HG03196 (cell line): ENCODE measurements around the gene ME1.
"Not testable (repeated sequence)": the region's sequence is repeated elsewhere in the genome, so short reads cannot be mapped to it uniquely, and the experiment has no call there.

Experiments
- ATAC-seq: cut with Tn5 transposase; IDR thresholded peaks from one replicate; pipeline ENCODE4 v1.9.1; 2021; ENCODE audit not compliant: unreplicated experiment

Gene ME1

GRCh38 chr6:83359638-83360037 lies 71.2 kb downstream of the ME1 start:
- ATAC-seq: no peak

- no peak for ATAC-seq
Measured at GRCh38 chr6:83354747-83355146, 76.1 kb downstream of the ME1 start.

GRCh38 chr6:83352424-83353061 lies 78.3 kb downstream of the ME1 start:
- ATAC-seq: no peak

GRCh38 chr6:83343121-83343520 lies 87.7 kb downstream of the ME1 start:
- no peak for ATAC-seq

GRCh38 chr6:83341765-83342164 lies 89.1 kb downstream of the ME1 start:
- no peak for ATAC-seq

- ATAC-seq: not testable (repeated sequence)
Measured at GRCh38 chr6:83333916-83334315, 96.9 kb downstream of the ME1 start.

GRCh38 chr6:83333500-83333899 lies 97.4 kb downstream of the ME1 start:
- ATAC-seq: no peak

GRCh38 chr6:83314693-83315092 lies 116.2 kb downstream of the ME1 start:
- ATAC-seq: no peak

- no peak for ATAC-seq
Measured at GRCh38 chr6:83313882-83314281, 117.0 kb downstream of the ME1 start.

- no peak for ATAC-seq
Measured at GRCh38 chr6:83311231-83311630, 119.6 kb downstream of the ME1 start.

- no peak for ATAC-seq
Measured at GRCh38 chr6:83310046-83310445, 120.8 kb downstream of the ME1 start.

GRCh38 chr6:83309344-83309743 lies 121.5 kb downstream of the ME1 start:
- ATAC-seq: no peak

- no peak for ATAC-seq
Measured at GRCh38 chr6:83308833-83309232, 122.0 kb downstream of the ME1 start.

- no peak for ATAC-seq
Measured at GRCh38 chr6:83307849-83308248, 123.0 kb downstream of the ME1 start.

- no peak for ATAC-seq
Measured at GRCh38 chr6:83303426-83303825, 127.4 kb downstream of the ME1 start.

GRCh38 chr6:83294676-83295075 lies 136.2 kb downstream of the ME1 start:
- no peak for ATAC-seq

GRCh38 chr6:83292900-83293843 lies 137.7 kb downstream of the ME1 start:
- ATAC-seq: peak; percentile 79

GRCh38 chr6:83287298-83287697 lies 143.6 kb downstream of the ME1 start:
- not testable (repeated sequence) for ATAC-seq

- no peak for ATAC-seq
Measured at GRCh38 chr6:83285917-83286316, 144.9 kb downstream of the ME1 start.

GRCh38 chr6:83273596-83273995 lies 157.3 kb downstream of the ME1 start:
- no peak for ATAC-seq

- ATAC-seq: no peak
Measured at GRCh38 chr6:83270971-83271719, 159.7 kb downstream of the ME1 start.

GRCh38 chr6:83265384-83265783 lies 165.5 kb downstream of the ME1 start:
- no peak for ATAC-seq
